Fibroblast of villous mesenchyme (primary cell): ENCODE measurements around the gene SULT2B1. TPM values are rescaled to one million over a fixed set of nuclear protein-coding genes. Genes with fewer than 3 reads are reported as not detected.

Experiments used
- DNase-seq: peaks from one replicate; pipeline ENCODE4 v3.0.0-alpha.2; 2010; ENCODE audit warnings: low read depth
- H3K4me3 ChIP-seq: 2 replicates; pipeline ENCODE4 v1.5.1; 2011; ENCODE audit warnings: low read depth, mild to moderate bottlenecking, low read length
- total RNA-seq: library from RNA; depleted of rRNA; stranded (reverse); fragments of >200 nt; gene quantifications from 2 replicates; pipeline ENCODE4 v1.2.3, GENCODE V29; 2012
- TF ChIP-seq, protein P1 (sequence below): IDR thresholded peaks from 2 replicates; pipeline ENCODE4 v1.5.1; 2012; ENCODE audit warnings: low read depth, mild to moderate bottlenecking, low read length; ENCODE audit not compliant: insufficient read depth

SULT2B1 gene
- total RNA-seq, 1 donor: not detected

DNA sequence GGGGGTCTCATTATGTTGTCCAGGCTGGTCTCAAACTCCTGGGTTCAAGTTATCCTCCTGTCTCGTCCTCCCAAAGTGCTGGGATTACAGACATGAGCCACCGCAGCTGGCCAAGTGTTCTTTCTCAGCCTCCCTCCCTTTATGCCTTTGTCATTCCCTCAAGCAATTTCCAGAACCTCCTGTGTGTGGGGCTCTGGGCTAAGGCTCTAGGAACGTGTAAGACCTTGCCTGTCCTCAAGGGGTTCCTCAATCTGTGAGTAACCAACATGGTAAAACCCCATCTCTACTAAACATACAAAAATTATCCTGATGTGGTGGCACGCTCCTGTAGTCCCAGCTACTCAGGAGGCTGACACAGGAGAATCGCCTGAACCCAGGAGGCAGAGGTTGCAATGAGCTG lies 39.0 kb downstream of the SULT2B1 start:
- no peak overlapping the region for H3K4me3 ChIP-seq
- TF ChIP-seq, protein P1, sequence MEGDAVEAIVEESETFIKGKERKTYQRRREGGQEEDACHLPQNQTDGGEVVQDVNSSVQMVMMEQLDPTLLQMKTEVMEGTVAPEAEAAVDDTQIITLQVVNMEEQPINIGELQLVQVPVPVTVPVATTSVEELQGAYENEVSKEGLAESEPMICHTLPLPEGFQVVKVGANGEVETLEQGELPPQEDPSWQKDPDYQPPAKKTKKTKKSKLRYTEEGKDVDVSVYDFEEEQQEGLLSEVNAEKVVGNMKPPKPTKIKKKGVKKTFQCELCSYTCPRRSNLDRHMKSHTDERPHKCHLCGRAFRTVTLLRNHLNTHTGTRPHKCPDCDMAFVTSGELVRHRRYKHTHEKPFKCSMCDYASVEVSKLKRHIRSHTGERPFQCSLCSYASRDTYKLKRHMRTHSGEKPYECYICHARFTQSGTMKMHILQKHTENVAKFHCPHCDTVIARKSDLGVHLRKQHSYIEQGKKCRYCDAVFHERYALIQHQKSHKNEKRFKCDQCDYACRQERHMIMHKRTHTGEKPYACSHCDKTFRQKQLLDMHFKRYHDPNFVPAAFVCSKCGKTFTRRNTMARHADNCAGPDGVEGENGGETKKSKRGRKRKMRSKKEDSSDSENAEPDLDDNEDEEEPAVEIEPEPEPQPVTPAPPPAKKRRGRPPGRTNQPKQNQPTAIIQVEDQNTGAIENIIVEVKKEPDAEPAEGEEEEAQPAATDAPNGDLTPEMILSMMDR: no peak
- no peak for DNase-seq

DNA sequence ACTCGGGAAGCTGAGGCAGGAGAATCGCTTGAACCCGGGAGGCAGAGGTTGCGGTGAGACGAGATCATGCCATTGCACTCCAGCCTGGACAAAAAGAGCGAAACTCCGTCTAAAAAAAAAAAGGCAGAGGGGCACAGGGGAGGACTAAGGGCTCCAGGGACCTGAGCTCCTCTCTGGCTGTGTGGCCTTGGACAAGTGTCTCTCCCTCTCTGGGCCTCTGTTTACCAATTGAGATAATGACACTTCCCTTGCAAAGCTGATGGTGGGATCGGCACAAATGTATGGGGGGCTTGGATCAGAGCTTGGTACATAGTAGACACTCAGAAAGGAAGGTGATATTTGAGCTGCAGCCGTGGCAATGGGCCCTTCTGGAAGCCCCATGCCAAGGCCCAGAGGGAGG lies 43.2 kb downstream of the SULT2B1 start:
- TF ChIP-seq, protein P1: no peak
- DNase-seq: no peak
- H3K4me3 ChIP-seq: no peak overlapping the region

DNA sequence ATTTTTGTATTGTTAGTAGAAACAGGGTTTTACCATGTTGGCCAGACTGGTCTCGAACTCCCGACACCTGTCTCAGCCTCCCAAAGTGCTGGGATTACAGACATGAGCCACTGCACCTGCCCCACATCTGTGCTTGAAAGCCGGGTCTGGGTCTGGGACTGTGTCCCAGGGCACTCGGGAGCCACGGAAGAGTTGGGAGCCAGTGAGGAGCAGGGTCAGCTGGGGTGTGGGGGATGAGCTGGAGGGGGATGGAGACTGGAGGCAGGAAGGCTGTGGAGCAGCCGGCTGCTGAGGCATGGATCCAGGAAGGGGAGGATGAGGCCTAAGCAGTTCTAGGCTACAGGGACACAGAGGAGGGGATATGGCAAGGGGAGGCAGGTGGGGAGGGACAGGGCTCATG lies 43.9 kb downstream of the SULT2B1 start:
- H3K4me3 ChIP-seq: no peak overlapping the region
- TF ChIP-seq, protein P1: no peak
- no peak for DNase-seq

DNA sequence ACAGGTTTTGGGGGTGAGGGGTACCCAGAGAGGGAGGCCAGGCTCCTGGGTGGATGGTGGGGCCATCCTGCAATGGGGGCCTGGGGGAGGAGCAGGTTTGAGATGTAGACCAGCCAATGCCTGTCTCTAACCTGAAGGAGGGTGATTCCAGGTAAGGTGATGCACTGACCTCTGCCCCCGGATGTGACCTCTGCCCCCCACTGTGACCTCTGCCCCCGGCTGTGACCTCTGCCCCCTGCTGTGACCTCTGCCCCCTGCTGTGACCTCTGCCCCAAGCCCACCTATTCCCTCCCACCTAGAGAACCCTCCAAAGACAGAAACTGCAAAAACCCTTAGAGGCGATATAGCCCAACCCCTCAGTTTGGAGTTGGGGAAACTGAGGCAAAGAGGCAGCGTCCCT lies 44.3 kb downstream of the SULT2B1 start:
- no peak overlapping the region for H3K4me3 ChIP-seq
- TF ChIP-seq, protein P1: no peak
- DNase-seq: no peak

DNA sequence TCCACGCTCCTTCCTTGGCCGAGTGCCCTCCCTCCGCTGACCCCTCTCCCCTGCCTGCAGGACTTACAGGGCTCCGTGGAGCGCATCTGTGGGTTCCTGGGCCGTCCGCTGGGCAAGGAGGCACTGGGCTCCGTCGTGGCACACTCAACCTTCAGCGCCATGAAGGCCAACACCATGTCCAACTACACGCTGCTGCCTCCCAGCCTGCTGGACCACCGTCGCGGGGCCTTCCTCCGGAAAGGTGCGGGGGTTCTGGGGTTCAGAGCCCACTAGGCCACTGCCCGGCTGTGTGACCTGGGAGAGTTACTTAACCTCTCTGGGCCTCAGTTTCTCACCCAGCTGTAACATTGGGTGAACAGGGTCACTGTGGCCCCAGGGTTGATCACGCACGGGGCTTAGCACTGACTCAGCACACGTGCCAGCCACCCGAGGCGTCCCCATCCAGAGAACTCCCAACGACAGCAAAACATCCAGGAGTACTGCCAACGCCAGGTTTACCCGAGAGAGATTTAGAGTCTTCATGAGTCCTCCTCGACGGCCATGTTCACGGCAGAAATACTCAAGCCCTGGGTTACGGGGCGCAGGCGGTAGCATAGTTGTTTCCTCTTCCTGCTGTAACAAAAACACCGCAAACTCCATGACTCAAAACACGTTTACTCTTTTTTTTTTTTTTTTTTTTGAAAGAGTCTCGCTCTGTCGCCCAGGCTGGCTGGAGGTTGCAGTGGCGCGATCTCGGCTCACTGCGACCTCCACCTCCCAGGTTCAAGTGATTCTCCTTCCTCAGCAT lies 44.9 kb downstream of the SULT2B1 start:
- no peak overlapping the region for H3K4me3 ChIP-seq
- DNase-seq: no peak
- TF ChIP-seq, protein P1: no peak

DNA sequence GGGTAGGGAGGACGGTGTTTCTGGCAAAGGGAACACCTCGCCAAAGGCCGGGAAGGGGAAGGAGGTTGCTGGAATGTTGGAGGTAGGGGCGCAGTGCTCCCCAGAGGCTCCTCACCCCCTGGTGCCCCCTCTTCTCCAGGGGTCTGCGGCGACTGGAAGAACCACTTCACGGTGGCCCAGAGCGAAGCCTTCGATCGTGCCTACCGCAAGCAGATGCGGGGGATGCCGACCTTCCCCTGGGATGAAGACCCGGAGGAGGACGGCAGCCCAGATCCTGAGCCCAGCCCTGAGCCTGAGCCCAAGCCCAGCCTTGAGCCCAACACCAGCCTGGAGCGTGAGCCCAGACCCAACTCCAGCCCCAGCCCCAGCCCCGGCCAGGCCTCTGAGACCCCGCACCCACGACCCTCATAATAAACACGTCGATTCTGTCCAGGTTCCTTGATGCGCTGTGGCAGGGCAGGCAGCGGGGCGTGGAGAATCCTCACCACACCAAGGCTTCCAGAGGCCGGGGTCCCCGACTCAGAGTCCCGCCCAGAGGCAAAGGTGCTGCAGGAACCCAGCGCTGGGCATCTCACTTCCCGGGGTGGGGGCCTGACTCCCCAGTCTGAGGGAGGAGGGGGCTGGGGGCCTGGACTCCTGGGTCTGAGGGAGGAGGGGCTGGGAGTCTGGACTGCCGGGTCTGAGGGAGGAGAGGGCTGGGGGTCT lies 47.2 kb downstream of the SULT2B1 start:
- TF ChIP-seq, protein P1: no peak
- DNase-seq: no peak
- no peak overlapping the region for H3K4me3 ChIP-seq
